GM15510 (cell line): Measurements from ENCODE around the gene HNF4A.

Experiments used
- POLR2A ChIP-seq: IDR thresholded peaks from 3 replicates; pipeline ENCODE4 v1.6.1; 2011; ENCODE audit warnings: borderline replicate concordance; ENCODE audit not compliant: insufficient read length; ENCODE audit errors: extremely low read depth

The HNF4A gene

GRCh38 chr20:44468044-44468782, 112.7 kb downstream of the HNF4A start:
- TF ChIP-seq POLR2A, result no peak

- TF ChIP-seq POLR2A, result no peak
Observed at GRCh38 chr20:44470327-44470726, 114.8 kb downstream of the HNF4A start.

GRCh38 chr20:44471481-44471882, 116.0 kb downstream of the HNF4A start:
- no peak for TF ChIP-seq POLR2A

- TF ChIP-seq POLR2A, result no peak
Observed at GRCh38 chr20:44475372-44475693, 119.8 kb downstream of the HNF4A start.

- TF ChIP-seq POLR2A, result peak; percentile 99
Observed at GRCh38 chr20:44475694-44476560, 120.4 kb downstream of the HNF4A start, which contains the start of gene TTPAL. Gene TTPAL (plus strand): TSS chr20:44475874. CDS start chr20:44480000, 4,126 bp downstream.

GRCh38 chr20:44477151-44477550, 121.7 kb downstream of the HNF4A start:
- TF ChIP-seq POLR2A, result no peak

GRCh38 chr20:44478206-44478605, 122.7 kb downstream of the HNF4A start:
- TF ChIP-seq POLR2A, result no peak

- no peak for TF ChIP-seq POLR2A
Observed at GRCh38 chr20:44479643-44480042, 124.1 kb downstream of the HNF4A start.

- TF ChIP-seq POLR2A, result no peak
Observed at GRCh38 chr20:44480097-44480496, 124.6 kb downstream of the HNF4A start.

- TF ChIP-seq POLR2A, result no peak
Observed at GRCh38 chr20:44481719-44482416, 126.4 kb downstream of the HNF4A start.

GRCh38 chr20:44483112-44483511, 127.6 kb downstream of the HNF4A start:
- TF ChIP-seq POLR2A, result no peak
